NCI-H1417 treated with DMSO at 0.1 percent for 48 hours (cell line): ENCODE measurements around the gene DOK3.

Source experiments
- DNase-seq: peaks from one replicate; lab custom pipeline; 2025; lab: John Stamatoyannopoulos, UW

The DOK3 gene

GRCh38 chr5:177512736-177513380 lies 3.2 kb upstream of the DOK3 start:
- no peak for DNase-seq

GRCh38 chr5:177511796-177512675 lies 2.4 kb upstream of the DOK3 start:
- DNase-seq, result no peak

GRCh38 chr5:177511181-177511580 lies 1.6 kb upstream of the DOK3 start:
- DNase-seq, result no peak

GRCh38 chr5:177510567-177511053 lies 984 bp upstream of the DOK3 start:
- DNase-seq, result no peak

- DNase-seq, result no peak
Measured at GRCh38 chr5:177509991-177510566, 453 bp upstream of the DOK3 start.

GRCh38 chr5:177508837-177509236 lies 789 bp downstream of the DOK3 start:
- DNase-seq, result no peak

- DNase-seq, result no peak
Measured at GRCh38 chr5:177508221-177508611, 1.4 kb downstream of the DOK3 start.

DNA sequence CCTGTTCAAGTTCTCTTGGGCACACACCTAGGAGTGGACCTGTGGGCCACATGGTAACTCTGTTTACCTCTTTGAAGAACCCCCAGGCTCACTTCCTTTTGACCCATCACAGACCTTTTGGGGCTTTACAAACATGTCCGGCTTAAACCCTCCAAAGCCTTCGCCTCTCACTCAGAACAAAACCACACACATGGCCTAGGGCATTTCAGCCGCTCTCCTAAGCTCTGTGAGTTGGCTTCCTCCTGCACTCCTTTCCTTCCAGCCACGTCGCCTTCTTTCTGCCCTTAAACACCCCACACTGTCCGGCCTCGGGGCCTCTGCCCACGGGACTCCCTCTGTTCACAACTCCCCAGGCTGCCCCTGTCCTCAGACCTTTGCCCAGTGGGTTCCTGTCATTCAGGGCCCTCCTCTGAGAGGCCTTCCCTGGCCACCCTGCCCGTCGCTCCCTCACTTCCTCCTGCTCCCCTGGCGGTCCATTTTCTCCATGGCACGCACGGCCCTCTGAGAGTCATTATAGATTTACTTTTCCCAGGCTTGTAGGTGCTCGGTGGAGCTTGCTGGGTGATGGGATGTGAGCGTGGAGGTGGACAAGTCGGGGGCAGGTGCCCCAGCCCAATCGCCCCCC lies 1.9 kb downstream of the DOK3 start:
- DNase-seq, result no peak

DNA sequence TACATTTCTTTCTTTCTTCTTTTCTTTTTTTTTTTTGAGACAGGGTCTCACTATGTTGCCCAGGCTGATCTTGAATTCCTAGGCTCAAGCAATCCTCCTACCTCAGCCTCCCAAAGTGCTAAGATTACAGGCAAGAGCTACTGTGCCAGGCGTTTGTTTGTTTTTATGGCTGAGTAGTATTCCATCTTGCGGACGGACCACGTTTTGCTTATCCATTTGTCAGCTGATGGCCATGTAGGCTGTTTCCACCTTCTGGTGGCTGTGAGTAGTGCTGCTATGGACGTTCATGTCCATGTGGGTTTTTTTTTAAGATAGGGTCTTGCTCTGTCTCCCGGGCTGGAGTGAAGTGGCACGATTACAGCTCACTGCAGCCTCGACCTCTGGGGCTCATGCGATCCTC lies 2.5 kb downstream of the DOK3 start:
- no peak for DNase-seq

DNA sequence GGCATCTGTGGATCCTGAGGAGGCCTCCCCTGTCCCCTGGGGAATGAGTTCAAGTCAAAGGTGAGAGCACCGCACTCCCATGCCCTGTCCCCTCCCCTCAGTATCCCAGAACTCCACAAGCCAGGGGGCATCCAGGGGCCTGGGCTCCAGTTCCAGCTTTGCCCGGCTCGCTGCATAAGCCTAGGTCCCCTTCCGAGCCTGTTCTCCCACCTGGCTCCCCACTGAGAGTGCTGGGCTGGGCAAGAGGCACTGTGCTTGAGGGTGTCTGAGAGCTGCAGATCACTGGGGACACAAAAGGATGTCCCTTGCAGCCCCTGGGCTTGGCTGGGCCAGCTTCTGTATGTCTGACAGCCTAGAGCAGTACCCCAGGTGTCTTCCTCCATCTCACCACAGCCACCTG lies 4.6 kb downstream of the DOK3 start:
- no peak for DNase-seq

DNA sequence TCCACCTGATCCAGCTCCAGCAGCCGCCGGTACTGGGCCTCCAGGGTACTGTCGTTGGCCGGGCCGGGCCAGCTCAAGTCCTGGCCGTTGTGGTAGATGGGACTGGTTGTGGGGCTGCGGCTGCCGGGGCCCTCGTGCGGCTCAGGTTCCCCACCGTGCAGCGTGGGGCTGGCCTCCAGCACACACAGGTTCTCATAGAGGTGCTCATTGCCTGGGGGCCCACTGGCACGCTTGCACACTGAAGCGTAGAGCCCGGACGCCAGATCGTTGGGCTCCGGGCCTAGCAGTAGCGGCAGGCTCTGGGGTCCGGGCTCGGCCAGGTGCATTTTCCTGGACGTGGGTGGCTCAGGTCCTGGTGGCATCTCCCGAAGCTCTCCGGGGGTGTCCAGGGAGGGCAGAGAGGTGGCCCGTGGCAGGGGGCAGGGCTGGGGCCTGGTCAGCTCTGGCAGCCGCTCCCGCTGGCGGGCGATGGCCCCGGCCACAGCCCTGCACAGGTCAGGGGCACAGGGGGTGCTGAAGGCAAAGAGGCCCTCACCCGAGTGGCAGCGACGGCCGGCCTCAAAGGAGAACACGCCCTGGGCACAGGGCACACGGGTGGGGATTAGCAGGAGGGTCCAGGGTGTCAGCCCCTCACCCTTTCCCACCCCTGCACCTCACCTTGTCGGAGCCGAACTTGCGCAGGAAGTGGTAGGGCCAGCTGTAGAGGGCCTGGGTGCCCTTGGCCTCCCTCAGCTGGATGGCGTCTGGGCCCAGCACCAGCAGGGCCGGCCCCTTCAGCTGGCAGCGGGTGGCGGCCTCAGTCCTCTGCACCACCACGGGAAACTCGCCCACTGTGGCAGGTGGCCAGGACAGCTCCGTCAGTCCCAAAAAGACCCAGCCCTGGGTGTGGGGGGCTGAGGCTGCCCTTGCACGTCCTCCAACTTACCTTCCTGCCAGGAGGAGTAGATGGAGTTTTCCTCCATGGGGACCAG lies 5.3 kb downstream of the DOK3 start:
- no peak for DNase-seq

DNA sequence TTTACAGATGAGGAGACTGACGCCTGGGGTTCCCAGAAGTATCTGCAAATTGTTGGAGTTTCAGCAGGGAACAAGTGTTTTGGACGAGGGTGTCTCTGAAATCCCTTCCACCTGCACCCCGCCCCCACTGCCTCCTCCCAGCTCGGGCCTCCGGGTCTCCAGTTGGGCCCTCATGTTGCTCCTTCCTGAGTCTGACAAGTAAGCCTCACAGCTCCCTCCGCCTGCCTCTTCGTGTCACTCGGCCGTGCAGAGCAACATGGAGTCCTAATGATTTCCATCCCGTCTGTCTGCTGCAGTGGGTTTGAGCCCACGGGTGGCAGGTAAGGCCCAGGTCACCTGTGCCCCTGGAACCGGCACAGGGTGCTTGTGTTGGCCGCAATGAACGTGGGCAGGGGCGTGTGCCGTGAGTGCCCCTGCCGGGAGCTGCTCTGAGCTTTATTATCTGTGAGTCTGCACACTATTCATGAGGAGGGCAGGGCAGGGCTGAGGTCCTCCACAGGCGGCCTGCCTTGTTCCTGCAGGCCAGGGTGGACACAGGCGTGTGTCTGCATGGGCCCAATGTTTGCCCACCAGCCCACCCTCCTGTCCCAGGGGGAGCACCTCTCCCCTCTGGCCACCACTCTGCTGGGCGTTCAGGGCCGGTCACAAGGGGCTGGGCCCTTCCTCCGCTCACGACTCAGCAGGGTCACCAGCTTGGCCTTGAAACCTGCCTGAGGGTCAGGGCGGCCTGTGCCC lies 6.1 kb downstream of the DOK3 start:
- no peak for DNase-seq

- DNase-seq, result no peak
Measured at GRCh38 chr5:177502886-177503285, 6.7 kb downstream of the DOK3 start.

DNA sequence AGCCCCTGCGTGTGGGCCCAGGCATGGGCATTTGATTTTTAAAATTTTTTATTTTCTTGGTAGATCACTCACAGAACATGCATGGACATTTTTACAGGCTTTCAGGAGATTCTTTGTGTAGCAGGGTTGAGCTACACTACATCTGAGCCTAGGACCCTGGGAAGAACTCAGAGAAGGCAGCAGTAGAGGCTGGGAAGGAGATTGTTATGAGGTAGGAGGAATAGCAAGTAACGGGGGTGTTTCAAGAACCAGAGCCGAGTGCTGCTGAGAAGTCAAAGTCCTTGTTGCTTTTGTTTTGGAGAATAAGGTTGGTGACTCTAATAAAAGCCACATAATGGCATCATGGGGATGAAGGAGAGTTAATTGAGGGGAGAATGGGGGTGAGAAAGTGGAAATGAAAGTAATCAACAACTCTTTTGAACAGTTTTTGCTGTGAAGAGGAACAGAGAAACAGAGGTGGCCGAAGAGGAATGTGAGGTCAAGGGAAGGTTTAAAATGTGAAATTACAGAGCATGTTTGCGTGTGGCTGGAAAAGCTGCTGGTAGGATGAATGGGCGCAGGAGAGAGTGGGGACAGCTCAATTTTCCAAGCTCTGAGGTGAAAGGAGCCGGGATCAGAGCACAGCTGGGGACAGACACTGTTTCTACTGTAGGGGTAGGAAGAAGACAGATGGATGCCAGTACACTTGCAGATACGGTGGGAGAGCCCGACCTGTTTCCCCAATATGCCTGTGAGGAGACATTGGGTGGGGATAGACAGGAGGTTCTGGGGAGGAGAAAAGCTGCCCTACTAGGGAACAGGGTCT lies 7.5 kb downstream of the DOK3 start:
- DNase-seq, result no peak

DNA sequence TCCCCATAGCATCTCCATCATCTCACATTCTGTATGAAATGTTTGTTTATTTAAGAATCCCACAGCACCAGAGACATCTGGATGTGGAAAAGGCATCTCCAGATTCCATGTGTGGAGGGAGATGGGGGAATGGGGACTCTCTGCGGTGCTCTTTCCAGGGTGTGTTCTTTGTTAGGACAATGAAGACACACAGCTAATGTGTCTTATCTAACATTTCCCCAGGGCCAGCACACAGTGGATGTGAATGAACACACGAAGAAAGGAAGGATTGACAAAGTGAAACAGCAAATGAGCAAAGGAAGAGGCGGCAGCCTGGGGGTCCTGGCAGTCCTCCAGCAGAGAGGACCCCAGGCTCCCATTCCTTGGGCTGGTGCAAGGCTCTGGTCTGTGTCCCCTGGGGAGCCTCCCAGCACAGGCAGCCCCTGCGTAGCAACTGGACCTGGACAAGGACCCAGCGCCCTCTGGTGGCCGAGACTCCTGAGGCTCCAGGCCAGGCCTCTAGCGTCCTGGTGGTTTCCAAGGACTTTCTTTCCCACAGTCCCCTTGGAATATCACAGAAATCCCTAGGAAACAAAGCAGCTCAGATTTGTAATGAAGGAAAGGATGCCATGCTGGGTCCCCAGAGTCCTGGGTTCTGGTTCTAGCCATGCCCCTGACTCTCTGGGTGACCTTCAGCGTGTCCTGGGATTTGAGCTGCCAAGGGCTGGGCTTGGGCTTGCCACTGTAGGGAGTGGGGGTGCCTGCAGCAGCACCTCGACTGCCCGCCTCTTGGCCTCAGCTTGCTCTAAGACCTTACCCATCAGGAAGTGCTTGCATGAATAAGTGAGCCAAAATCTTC lies 8.7 kb downstream of the DOK3 start:
- DNase-seq, result peak; percentile 5

DNA sequence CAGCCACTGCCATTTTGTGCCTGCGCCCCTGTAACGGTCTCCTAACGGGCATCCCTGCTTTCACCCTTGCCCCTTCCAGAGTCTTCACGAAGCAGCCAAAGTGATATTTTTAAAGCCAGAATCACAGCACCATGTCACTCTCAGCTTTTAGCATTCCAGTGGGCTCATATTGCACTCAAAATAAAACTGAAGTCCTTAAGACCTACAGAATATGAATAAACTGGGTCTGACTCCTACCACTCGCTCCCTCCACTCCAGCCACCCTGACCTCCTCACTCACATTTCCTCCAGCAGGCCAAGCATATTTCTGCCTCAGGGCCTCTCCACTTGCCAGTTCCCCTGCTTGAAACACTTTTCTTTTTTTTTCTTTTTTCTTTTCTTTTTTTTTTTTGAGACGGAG lies 9.8 kb downstream of the DOK3 start:
- DNase-seq, result no peak

DNA sequence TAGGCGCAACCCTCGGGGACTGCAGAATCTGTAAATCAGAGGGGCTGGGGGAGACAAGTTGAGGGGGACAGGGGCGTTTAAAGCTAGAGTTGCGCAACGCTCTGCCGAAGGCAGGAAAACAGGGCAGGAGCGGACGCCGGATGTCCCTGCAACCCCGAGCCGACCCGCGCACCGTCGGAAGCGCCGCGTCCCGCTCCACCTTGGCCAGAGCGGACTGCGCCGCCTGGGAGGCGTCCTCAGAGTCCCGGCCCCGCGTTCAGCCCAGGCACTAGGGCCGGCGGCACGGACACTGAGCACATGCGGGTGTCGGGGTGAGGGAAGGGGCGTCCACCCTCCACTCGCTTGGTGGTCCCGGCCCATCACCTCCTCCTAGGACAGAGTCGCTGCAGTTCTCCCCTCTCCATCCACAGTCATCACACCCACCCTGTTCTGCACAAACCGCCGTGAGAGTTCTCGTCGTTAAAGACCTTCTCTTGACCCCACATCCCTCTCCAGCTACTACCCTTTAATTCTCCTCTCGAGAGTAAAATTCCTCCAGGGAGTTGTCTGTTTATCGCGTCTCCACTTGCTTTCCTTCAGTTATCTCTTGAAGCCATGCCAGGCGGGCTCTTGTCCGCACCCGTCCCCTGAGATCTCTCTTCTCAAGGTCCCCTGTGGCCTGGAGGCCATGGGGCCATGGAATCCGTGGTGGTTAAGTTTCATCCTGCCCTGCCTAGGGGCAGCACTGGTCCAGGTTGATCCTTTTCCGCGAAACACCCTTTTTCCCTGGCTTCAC lies 11.4 kb downstream of the DOK3 start:
- no peak for DNase-seq
